Neural progenitor cell (in vitro differentiated cells): ENCODE data around the gene PON1.

Experiments used
- EZH2phosphoT487 ChIP-seq: fragments of 200-600 bp; sonication (generic); IDR thresholded peaks from 2 replicates; pipeline ENCODE4 v1.6.1; 2017; ENCODE audit warnings: antibody characterized with exemption
- TF ChIP-seq, protein P1 (sequence below): fragments of 200-600 bp; sonication (generic); IDR thresholded peaks from 2 replicates; pipeline ENCODE4 v1.5.1; 2017; ENCODE audit warnings: antibody characterized with exemption, mild to moderate bottlenecking

DNA sequence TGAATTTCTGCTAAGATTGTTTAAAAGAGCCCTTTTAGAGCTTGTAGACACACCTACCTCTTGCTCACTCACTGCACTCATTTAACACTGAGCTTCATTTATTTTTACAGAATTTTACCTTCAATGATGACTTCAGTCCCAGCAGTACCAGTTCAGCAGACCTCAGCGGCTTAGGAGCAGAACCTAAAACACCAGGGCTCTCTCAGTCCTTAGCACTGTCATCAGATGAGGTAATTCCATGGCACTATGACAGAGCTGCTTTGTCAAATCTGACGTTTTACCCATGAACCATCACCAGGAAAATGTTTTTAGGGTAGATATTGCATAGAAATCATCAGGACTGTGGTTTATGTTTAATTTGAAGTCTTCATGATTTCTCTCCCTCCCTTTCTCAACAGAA is 38.2 kb downstream of the PON1 start:
- TF ChIP-seq, protein P1, sequence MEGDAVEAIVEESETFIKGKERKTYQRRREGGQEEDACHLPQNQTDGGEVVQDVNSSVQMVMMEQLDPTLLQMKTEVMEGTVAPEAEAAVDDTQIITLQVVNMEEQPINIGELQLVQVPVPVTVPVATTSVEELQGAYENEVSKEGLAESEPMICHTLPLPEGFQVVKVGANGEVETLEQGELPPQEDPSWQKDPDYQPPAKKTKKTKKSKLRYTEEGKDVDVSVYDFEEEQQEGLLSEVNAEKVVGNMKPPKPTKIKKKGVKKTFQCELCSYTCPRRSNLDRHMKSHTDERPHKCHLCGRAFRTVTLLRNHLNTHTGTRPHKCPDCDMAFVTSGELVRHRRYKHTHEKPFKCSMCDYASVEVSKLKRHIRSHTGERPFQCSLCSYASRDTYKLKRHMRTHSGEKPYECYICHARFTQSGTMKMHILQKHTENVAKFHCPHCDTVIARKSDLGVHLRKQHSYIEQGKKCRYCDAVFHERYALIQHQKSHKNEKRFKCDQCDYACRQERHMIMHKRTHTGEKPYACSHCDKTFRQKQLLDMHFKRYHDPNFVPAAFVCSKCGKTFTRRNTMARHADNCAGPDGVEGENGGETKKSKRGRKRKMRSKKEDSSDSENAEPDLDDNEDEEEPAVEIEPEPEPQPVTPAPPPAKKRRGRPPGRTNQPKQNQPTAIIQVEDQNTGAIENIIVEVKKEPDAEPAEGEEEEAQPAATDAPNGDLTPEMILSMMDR: no peak
- TF ChIP-seq EZH2phosphoT487: no peak
